GM18498 (cell line): Measurements from ENCODE around the gene ATG2B.

ENCODE experiments used
- ATAC-seq: cut with Tn5 transposase; IDR thresholded peaks from one replicate; pipeline ENCODE4 v1.9.1; 2021; ENCODE audit warnings: mild to moderate bottlenecking, moderate library complexity; ENCODE audit not compliant: unreplicated experiment

ATG2B gene

DNA sequence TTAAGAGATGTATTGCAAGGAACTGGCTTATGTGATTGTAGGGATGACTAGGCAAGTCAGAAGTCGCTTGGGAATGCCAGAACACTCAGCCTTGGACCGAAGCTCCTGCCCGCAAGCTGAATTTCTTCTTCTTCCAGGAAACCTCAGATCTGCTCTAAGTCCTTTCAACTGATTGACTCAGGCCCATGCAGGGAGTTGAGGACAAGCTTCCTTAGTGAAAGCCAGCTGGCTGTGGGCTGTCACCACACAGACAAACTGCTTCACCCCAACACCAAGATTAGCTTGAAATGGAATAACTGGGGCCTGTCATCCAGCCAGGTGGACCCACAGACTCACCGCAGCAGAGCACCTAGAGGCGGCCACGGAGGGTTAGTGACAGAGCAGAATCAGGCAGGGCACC, 133.8 kb downstream of the ATG2B start:
- no peak for ATAC-seq
